ENCODE results near the gene TSPAN6. TPM values are rescaled to one million over a fixed set of nuclear protein-coding genes. Genes with fewer than 3 reads are reported as not detected.

Gene TSPAN6
- total RNA-seq, 1 experiment from 2014 or later = 5.6 TPM

DNA sequence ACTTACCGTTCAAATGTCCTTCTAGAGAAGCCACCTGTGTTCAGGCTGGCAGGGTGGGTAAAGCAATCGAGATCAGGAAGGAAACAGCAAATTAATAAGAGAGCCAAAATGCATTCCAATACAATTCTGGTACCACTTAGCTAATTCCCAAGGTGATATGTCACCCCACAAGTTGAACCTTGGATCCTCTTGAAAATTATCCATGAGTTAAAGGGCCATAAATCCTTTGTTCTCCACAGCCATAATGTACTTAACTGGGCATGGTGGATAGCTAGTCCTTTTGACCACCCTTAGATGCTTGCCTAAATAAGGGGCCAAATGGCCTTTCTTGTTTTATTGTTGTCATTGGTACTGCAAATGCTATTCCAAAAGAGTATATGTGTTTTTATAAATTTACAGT is 49.9 kb downstream of the TSPAN6 start:
- no peak for DNase-seq (ENCODE audit: unreplicated experiment)
- Mint-ChIP-seq H3K36me3 (ENCODE audit: insufficient read depth, unreplicated experiment) (no peaks in the 10 kb centered on the region), H3K4me3 (ENCODE audit: unreplicated experiment) (no peak overlapping the region), H3K27ac (ENCODE audit: low read depth, unreplicated experiment) (no peak overlapping the region), H3K27me3 (ENCODE audit: insufficient read depth, unreplicated experiment) (peaks cover 93% of the 10 kb centered on the region), H3K9me3 (ENCODE audit: unreplicated experiment) (no peaks in the 10 kb centered on the region), H3K4me1 (ENCODE audit: insufficient read depth, unreplicated experiment) (no peaks in the 10 kb centered on the region)
- BruUV-seq (replicated peaks) = no TSS peak
- intact Hi-C loops (cut with micrococcal nuclease) = no loop called here
- POLR2A ChIA-PET = no interaction called here
- TF ChIP-seq, protein P1, sequence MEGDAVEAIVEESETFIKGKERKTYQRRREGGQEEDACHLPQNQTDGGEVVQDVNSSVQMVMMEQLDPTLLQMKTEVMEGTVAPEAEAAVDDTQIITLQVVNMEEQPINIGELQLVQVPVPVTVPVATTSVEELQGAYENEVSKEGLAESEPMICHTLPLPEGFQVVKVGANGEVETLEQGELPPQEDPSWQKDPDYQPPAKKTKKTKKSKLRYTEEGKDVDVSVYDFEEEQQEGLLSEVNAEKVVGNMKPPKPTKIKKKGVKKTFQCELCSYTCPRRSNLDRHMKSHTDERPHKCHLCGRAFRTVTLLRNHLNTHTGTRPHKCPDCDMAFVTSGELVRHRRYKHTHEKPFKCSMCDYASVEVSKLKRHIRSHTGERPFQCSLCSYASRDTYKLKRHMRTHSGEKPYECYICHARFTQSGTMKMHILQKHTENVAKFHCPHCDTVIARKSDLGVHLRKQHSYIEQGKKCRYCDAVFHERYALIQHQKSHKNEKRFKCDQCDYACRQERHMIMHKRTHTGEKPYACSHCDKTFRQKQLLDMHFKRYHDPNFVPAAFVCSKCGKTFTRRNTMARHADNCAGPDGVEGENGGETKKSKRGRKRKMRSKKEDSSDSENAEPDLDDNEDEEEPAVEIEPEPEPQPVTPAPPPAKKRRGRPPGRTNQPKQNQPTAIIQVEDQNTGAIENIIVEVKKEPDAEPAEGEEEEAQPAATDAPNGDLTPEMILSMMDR (IDR thresholded peaks at IDR 0.05; ENCODE audit: unreplicated experiment) = no peak
- CTCF ChIA-PET = no interaction called here

GRCh38 chrX:100584611-100585010 is 52.0 kb downstream of the TSPAN6 start, which contains the start of gene TNMD:
TSS of gene TNMD (plus strand) at chrX:100584936. CDS start at chrX:100585019, 83 bp downstream.
- H3K4me1 Mint-ChIP-seq (ENCODE audit: insufficient read depth, unreplicated experiment) = no peaks in the 10 kb centered on the region

More at GRCh38 chrX:100584611-100585010, 52.0 kb downstream of the TSPAN6 start, which contains the start of gene TNMD:
- POLR2A ChIA-PET = no interaction called here
- no peak within 1 kb of the TSS for H3K4me3 Mint-ChIP-seq (ENCODE audit: unreplicated experiment)
- BruUV-seq (replicated peaks) = no TSS peak
- H3K36me3 Mint-ChIP-seq (ENCODE audit: insufficient read depth, unreplicated experiment) = no peaks in the 10 kb centered on the region
- peaks cover 91% of the 10 kb centered on the region for H3K27me3 Mint-ChIP-seq (ENCODE audit: insufficient read depth, unreplicated experiment)
- H3K27ac Mint-ChIP-seq (ENCODE audit: low read depth, unreplicated experiment) = no peak within 1 kb of the TSS
- no peaks in the 10 kb centered on the region for H3K9me3 Mint-ChIP-seq (ENCODE audit: unreplicated experiment)
- intact Hi-C loops (cut with micrococcal nuclease) = no loop called here
- TF ChIP-seq, protein P1 (IDR thresholded peaks at IDR 0.05; ENCODE audit: unreplicated experiment) = no peak
- CTCF ChIA-PET = no interaction called here
- no peak for DNase-seq (ENCODE audit: unreplicated experiment)

Other genes starting within 250 kb of the TSPAN6 start
- gene PCDH19, start 226.5 kb downstream of the TSPAN6 start, total RNA-seq (2022) = 0.12 and 0.70 TPM in 2 replicates
- not detected in 2 replicates for gene TNMD, start 51.9 kb downstream of the TSPAN6 start, total RNA-seq (2022)
- 4.7 and 5.3 TPM in 2 replicates for gene SRPX2, start 7.4 kb upstream of the TSPAN6 start, total RNA-seq (2022)
- 1.9 and 2.1 TPM in 2 replicates for gene SYTL4, start 95.3 kb upstream of the TSPAN6 start, total RNA-seq (2022)
- 26.7 and 28.4 TPM in 2 replicates for gene CSTF2, start 183.6 kb upstream of the TSPAN6 start, total RNA-seq (2022)
- gene NOX1, start 237.6 kb upstream of the TSPAN6 start, total RNA-seq (2022) = not detected in 2 replicates

All from MCF 10A (cell line).